IPS-15b (cell line): ENCODE results near the gene RANGAP1.
"Not testable (repeated sequence)": the region's sequence is repeated elsewhere in the genome, so short reads cannot be mapped to it uniquely, and the experiment has no call there.

Source experiments
- H3K27me3 ChIP-seq: one replicate; pipeline ENCODE4 v1.6.1; 2013; ENCODE audit warnings: low read length; ENCODE audit not compliant: control insufficient read depth, insufficient read depth
- H3K36me3 ChIP-seq: one replicate; pipeline ENCODE4 v1.6.1; 2013; ENCODE audit warnings: low read length; ENCODE audit not compliant: control insufficient read depth, insufficient read depth
- H3K4me1 ChIP-seq: one replicate; pipeline ENCODE4 v1.6.1; 2013; ENCODE audit warnings: mild to moderate bottlenecking, low read length; ENCODE audit not compliant: control insufficient read depth, insufficient read depth
- H3K4me3 ChIP-seq: one replicate; pipeline ENCODE4 v1.5.1; 2013; ENCODE audit warnings: low read depth, low read length
- H3K9ac ChIP-seq: one replicate; pipeline ENCODE4 v1.6.1; 2013; ENCODE audit warnings: low read depth, mild to moderate bottlenecking, low read length
- H3K9me3 ChIP-seq: one replicate; pipeline ENCODE4 v1.6.1; 2013; ENCODE audit warnings: mild to moderate bottlenecking, low read length; ENCODE audit not compliant: control insufficient read depth, insufficient read depth

Gene RANGAP1

GRCh38 chr22:41267958-41268357 lies 18.0 kb downstream of the RANGAP1 start:
- H3K27me3 ChIP-seq: no peaks in the 10 kb centered on the region
- peaks cover 79% of the 10 kb centered on the region for H3K36me3 ChIP-seq
- no peaks in the 10 kb centered on the region for H3K4me1 ChIP-seq
- H3K9ac ChIP-seq: no peak overlapping the region
- H3K4me3 ChIP-seq: no peak overlapping the region
- no peaks in the 10 kb centered on the region for H3K9me3 ChIP-seq

GRCh38 chr22:41264408-41264941 lies 21.5 kb downstream of the RANGAP1 start:
- Histone ChIP-seq H3K27me3 (no peaks in the 10 kb centered on the region), H3K4me3 (no peak overlapping the region), H3K9me3 (no peaks in the 10 kb centered on the region), H3K36me3 (peaks cover 78% of the 10 kb centered on the region), H3K4me1 (no peaks in the 10 kb centered on the region), H3K9ac (no peak overlapping the region)

DNA sequence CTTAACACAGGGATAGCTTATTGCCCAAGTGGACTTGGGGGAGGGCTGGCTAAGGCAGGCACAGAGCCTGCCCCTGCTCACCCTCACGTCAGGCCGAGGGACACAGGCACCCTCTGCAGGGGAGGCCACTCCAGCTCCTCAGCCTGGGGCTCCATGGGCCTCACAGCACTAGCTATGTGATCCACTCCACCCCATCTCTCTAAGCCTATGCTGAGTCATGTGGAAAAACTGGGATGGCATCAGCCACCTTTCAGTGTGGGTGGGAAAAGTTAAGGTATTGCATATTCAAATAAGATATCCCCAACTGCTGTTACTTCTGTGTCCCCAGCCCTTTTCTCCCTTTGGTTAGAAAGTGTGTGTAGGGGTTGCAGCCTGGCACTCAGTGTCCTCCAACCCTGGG lies 22.3 kb downstream of the RANGAP1 start:
- H3K27me3 ChIP-seq: no peaks in the 10 kb centered on the region
- H3K9me3 ChIP-seq: no peaks in the 10 kb centered on the region
- no peaks in the 10 kb centered on the region for H3K4me1 ChIP-seq
- no peak overlapping the region for H3K9ac ChIP-seq
- H3K36me3 ChIP-seq: peaks cover 78% of the 10 kb centered on the region
- H3K4me3 ChIP-seq: no peak overlapping the region

DNA sequence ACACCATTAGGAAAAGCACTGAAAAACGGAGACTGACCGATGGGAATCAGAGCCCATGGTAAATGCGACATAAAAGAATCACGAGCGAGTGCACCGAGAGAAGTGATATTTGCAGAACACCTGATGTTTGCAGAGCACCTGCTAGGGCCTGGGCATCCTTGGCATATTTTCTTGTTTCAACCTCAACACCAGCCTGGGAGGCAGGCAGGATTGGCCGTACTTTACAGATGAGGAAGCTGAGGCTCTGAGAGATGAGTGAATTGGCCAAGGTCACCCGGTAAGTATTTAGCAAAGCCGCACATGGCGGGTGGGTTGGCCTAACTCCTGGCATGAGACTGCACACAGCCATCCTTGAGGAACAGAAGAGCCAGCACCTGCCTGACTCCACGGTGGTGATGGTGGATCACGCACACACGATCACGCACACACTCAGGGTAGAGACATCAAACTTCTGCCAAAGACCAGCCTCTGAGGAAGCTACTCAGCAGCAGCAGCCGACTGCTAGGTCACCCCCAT lies 23.7 kb downstream of the RANGAP1 start:
- Histone ChIP-seq H3K9ac (no peak overlapping the region), H3K36me3 (peaks cover 79% of the 10 kb centered on the region), H3K4me3 (no peak overlapping the region), H3K4me1 (no peaks in the 10 kb centered on the region), H3K9me3 (no peaks in the 10 kb centered on the region), H3K27me3 (no peaks in the 10 kb centered on the region)

DNA sequence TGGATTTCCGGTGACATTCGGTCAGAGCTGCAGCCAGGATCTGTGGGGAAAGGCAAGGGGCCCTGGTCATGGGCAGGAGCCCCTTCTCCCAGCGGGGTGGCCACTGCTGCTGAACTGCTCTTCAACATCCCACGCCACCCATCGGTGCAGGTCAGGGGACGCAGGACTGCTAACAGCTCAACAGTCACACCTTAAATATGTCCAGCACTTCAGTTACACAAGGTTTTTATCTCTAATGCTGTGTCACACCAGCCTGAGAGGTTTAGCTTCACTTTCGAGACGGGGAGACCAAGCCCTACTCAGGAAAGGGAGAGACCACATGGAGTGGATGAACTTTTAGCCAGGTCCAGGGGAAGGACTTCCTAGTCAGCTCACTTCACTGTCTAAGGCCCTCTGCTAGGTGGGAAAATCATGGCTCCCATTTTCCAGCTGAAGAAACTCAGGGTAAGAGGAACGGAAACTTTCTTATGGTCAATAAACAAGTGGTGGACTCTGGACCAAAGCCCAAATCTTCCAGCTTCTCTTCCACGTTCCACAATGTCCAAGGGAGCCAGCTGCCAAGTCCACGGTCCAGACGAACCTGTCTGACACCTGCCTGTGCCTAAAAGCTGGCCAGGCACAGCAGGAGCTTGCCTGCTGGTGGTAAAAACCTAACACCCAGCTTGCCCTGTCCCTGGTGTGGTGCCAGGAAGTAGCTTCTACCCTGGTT lies 24.3 kb downstream of the RANGAP1 start:
- Histone ChIP-seq H3K9ac (no peak overlapping the region), H3K27me3 (no peaks in the 10 kb centered on the region), H3K4me3 (no peak overlapping the region), H3K9me3 (no peaks in the 10 kb centered on the region), H3K4me1 (no peaks in the 10 kb centered on the region), H3K36me3 (peaks cover 82% of the 10 kb centered on the region)

DNA sequence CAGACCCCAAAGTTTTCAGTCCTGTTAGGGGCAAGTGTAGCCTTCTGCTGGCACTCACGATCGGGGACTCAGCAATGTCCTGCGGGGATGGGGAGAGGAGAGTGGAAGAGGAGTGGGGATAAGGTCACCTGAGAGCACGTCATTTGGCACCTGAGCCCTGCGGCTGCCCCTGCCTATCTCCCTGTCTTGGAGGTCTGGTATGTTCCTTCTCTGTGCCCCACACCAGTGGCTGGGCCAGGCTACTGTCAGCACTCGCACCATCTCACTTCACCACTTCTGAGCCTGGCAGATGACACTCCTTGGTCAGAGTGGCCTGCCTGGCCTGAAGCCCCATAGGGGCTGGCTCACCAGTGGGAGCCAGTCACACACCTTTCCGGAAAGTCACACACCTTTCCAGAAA lies 25.1 kb downstream of the RANGAP1 start:
- Histone ChIP-seq H3K4me3 (no peak overlapping the region), H3K27me3 (no peaks in the 10 kb centered on the region), H3K9me3 (no peaks in the 10 kb centered on the region), H3K9ac (no peak overlapping the region), H3K36me3 (peaks cover 86% of the 10 kb centered on the region), H3K4me1 (no peaks in the 10 kb centered on the region)

- H3K4me3 ChIP-seq, H3K9ac ChIP-seq, H3K4me1 ChIP-seq, H3K27me3 ChIP-seq, H3K9me3 ChIP-seq: not testable (repeated sequence)
- peaks cover 87% of the 10 kb centered on the region for H3K36me3 ChIP-seq
Measured at GRCh38 chr22:41259756-41260155, 26.2 kb downstream of the RANGAP1 start.

DNA sequence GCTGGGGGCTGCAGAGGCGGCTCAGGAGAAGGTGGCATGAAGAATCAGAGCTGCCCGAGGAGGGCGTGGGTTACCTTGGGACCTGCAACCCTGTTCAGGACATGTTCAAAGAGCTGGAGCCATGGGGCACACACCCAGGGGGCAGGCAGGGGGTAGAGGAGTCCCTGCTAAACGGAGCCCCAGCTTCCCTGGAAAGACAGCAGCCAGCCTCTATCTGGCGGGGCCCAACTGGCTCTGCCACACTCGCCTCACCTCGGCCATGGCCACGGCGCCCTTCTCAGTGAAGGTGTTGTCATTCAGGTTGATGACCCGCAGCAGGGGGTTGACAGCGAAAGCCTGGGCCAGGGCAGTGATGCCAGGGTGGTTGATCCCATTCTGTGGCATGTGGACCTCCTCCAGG lies 28.3 kb downstream of the RANGAP1 start:
- Histone ChIP-seq H3K4me1 (no peaks in the 10 kb centered on the region), H3K9me3 (no peaks in the 10 kb centered on the region), H3K9ac (no peak overlapping the region), H3K36me3 (peaks cover 84% of the 10 kb centered on the region), H3K27me3 (no peaks in the 10 kb centered on the region), H3K4me3 (no peak overlapping the region)

- H3K27me3 ChIP-seq: no peaks in the 10 kb centered on the region
- H3K4me1 ChIP-seq: no peaks in the 10 kb centered on the region
- H3K4me3 ChIP-seq: no peak overlapping the region
- H3K9ac ChIP-seq: no peak overlapping the region
- no peaks in the 10 kb centered on the region for H3K9me3 ChIP-seq
- H3K36me3 ChIP-seq: peaks cover 80% of the 10 kb centered on the region
Measured at GRCh38 chr22:41256254-41257253, 29.4 kb downstream of the RANGAP1 start.

DNA sequence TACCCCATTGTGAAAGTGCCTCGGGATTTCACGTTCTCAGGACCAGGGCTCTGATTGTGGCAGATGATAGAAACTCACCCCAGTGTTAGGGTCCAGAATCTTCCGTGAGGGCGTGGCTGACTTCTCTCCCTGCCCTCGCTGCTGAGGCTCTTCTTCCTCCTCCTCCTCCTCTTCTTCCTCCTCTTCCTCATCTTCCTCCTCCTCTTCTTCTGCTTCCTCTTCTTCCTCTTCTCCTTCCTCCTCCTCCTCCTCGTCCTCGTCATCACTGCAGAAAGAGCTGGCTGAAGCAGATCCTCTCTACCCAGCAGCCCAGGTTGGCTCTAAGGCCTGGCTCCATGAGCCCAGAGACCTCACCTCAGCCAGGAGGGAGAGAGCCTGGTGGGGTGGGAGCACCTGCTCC lies 31.8 kb downstream of the RANGAP1 start:
- Histone ChIP-seq H3K36me3 (peaks cover 89% of the 10 kb centered on the region), H3K4me3 (no peak overlapping the region), H3K27me3 (no peaks in the 10 kb centered on the region), H3K9me3 (no peaks in the 10 kb centered on the region), H3K9ac (no peak overlapping the region), H3K4me1 (no peaks in the 10 kb centered on the region)

- Histone ChIP-seq H3K9me3 (no peaks in the 10 kb centered on the region), H3K4me1 (no peaks in the 10 kb centered on the region), H3K36me3 (peaks cover 88% of the 10 kb centered on the region), H3K9ac (no peak overlapping the region), H3K4me3 (no peak overlapping the region), H3K27me3 (no peaks in the 10 kb centered on the region)
Measured at GRCh38 chr22:41252365-41252764, 33.6 kb downstream of the RANGAP1 start.
